Erythroblast (primary cell): ENCODE results near the gene ITGA11.

Experiments
- GATA1 ChIP-seq: IDR thresholded peaks from 2 replicates; pipeline ENCODE4 v1.6.1; 2011; ENCODE audit warnings: low read depth, mild to moderate bottlenecking, control low read depth, low read length, moderate library complexity
- POLR2A ChIP-seq: IDR thresholded peaks from 2 replicates; pipeline ENCODE4 v1.6.1; 2011; ENCODE audit warnings: mild to moderate bottlenecking, low read length

GRCh38 chr15:68317281-68318007, 114.5 kb downstream of the ITGA11 start:
- TF ChIP-seq POLR2A (no peak), GATA1 (no peak)
